ENCODE results near the gene RIC8A.

DNA sequence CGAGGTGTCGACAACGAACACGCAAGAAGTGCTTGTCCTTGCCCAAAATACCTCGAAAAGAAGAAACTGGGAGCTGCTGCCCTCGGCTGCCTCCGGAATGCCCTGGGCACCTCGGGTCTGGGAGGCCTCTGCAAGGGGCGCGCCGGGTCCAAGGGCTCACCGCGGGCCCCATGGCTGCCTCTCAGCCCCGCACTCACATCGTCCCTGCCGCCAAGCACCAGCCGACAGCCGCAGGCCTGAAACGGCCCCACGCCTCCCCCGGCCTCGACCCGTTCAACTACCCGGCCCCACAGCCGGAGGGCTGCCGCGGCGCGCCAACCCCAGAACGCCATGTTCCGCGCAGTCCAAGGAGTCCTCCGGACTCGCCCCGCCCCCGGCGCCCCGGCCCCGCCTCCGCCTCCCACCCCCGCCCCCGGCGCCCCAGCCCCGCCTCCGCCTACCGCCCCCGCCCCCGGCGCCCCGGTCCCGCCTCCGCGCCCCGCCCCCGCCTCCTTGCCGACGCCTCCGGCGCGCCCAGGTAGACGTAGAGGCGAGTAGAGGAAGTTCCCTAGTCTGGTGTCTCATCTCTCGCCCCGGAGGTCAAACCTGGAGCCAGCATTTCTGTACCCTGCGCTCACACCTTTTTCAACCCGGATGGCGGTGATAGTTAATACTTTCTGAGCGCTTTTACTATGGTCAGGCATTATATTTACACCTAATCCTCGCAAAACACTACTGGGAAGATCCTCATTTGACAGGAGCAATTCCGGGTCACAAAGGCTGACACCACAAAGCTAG is 28.7 kb downstream of the RIC8A start, which contains the start of gene SIRT3:
- TF ChIP-seq HNF4G (IDR thresholded peaks at IDR 0.05) = no peak
- TF ChIP-seq, protein P1, sequence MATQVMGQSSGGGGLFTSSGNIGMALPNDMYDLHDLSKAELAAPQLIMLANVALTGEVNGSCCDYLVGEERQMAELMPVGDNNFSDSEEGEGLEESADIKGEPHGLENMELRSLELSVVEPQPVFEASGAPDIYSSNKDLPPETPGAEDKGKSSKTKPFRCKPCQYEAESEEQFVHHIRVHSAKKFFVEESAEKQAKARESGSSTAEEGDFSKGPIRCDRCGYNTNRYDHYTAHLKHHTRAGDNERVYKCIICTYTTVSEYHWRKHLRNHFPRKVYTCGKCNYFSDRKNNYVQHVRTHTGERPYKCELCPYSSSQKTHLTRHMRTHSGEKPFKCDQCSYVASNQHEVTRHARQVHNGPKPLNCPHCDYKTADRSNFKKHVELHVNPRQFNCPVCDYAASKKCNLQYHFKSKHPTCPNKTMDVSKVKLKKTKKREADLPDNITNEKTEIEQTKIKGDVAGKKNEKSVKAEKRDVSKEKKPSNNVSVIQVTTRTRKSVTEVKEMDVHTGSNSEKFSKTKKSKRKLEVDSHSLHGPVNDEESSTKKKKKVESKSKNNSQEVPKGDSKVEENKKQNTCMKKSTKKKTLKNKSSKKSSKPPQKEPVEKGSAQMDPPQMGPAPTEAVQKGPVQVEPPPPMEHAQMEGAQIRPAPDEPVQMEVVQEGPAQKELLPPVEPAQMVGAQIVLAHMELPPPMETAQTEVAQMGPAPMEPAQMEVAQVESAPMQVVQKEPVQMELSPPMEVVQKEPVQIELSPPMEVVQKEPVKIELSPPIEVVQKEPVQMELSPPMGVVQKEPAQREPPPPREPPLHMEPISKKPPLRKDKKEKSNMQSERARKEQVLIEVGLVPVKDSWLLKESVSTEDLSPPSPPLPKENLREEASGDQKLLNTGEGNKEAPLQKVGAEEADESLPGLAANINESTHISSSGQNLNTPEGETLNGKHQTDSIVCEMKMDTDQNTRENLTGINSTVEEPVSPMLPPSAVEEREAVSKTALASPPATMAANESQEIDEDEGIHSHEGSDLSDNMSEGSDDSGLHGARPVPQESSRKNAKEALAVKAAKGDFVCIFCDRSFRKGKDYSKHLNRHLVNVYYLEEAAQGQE (IDR thresholded peaks at IDR 0.05) = no peak
- TF ChIP-seq FOXA1 (IDR thresholded peaks at IDR 0.05) = no peak
- TF ChIP-seq, protein P2, sequence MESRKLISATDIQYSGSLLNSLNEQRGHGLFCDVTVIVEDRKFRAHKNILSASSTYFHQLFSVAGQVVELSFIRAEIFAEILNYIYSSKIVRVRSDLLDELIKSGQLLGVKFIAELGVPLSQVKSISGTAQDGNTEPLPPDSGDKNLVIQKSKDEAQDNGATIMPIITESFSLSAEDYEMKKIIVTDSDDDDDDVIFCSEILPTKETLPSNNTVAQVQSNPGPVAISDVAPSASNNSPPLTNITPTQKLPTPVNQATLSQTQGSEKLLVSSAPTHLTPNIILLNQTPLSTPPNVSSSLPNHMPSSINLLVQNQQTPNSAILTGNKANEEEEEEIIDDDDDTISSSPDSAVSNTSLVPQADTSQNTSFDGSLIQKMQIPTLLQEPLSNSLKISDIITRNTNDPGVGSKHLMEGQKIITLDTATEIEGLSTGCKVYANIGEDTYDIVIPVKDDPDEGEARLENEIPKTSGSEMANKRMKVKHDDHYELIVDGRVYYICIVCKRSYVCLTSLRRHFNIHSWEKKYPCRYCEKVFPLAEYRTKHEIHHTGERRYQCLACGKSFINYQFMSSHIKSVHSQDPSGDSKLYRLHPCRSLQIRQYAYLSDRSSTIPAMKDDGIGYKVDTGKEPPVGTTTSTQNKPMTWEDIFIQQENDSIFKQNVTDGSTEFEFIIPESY (IDR thresholded peaks at IDR 0.05) = no peak
- TF ChIP-seq CTCF (IDR thresholded peaks at IDR 0.05; ENCODE audit: low read depth, low read length, missing input control) = peak; percentile 37
- peak in 1 of 2 donors; percentile 19 for TF ChIP-seq HNF4A (conservative IDR thresholded peaks at IDR 0.05)
- TF ChIP-seq EGR1 (IDR thresholded peaks at IDR 0.05; ENCODE audit: low read depth in 2 of 2) = peak; percentile 58 to 66
- TF ChIP-seq, protein P3, sequence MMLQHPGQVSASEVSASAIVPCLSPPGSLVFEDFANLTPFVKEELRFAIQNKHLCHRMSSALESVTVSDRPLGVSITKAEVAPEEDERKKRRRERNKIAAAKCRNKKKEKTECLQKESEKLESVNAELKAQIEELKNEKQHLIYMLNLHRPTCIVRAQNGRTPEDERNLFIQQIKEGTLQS (IDR thresholded peaks at IDR 0.05) = no peak
- TF ChIP-seq MAX (IDR thresholded peaks at IDR 0.05) = peak; percentile 23
- peak; percentile 42 for TF ChIP-seq SP1 (IDR thresholded peaks at IDR 0.05)
- peak; percentile 75 for TF ChIP-seq YY1 (IDR thresholded peaks at IDR 0.05)
- peak in 1 of 2 donors; percentile 3 for TF ChIP-seq RAD21 (IDR thresholded peaks at IDR 0.05)
- no peak for TF ChIP-seq TAF1 (conservative IDR thresholded peaks at IDR 0.05)
- no peak for TF ChIP-seq GABPA (IDR thresholded peaks at IDR 0.05 in 1 of 2, conservative IDR thresholded peaks at IDR 0.05 in 1 of 2)

Data from liver (tissue), 3 donors.